GM12878 (cell line): ENCODE measurements around the gene APOA4. TPM values are rescaled to one million over a fixed set of nuclear protein-coding genes. Genes with fewer than 3 reads are reported as not detected.

Experiments
- ATAC-seq: fragments of 200-7000 bp; cut with Tn5 transposase; 3 replicates; pipeline ENCODE4 v1.9.1; 2020; ENCODE audit warnings: mild to moderate bottlenecking, moderate library complexity
- BruUV-seq: library from RNA; stranded (reverse); fragments of 400-500 nt; replicated peaks from 2 replicates; lab custom pipeline; 2021; lab: Mats Ljungman, UMichigan
- CTCF ChIA-PET: fragments of 300-600 bp; sonication (Branson Sonifier 250); formaldehyde crosslinking; extraction: SDS; loops from one replicate; lab custom pipeline; 2021; ENCODE audit warnings: inconsistent platforms; lab: Yijun Ruan, JAX
- POLR2A ChIA-PET: fragments of 350-600 bp; formaldehyde crosslinking; extraction: SDS; loops from one replicate; lab custom pipeline; 2021; ENCODE audit warnings: inconsistent platforms; lab: Charles Lee
- RAD21 ChIA-PET: fragments of 300-600 bp; sonication (Branson Sonifier 250); formaldehyde crosslinking; loops from one replicate; lab custom pipeline; 2023; ENCODE audit warnings: antibody characterized with exemption; ENCODE audit not compliant: unreplicated experiment; lab: Charles Lee
- SMC1A ChIA-PET: fragments of 300-600 bp; sonication (Branson Sonifier 250); formaldehyde crosslinking; loops from one replicate; lab custom pipeline; 2023; ENCODE audit not compliant: unreplicated experiment, uncharacterized antibody; lab: Charles Lee
- DNase-seq: peaks from one replicate; pipeline ENCODE4 v3.0.0-alpha.2; 2011; ENCODE audit warnings: low read depth, low spot score
- FAIRE-seq: peaks from 3 replicates; lab custom pipeline; 2011; peaks lifted over from hg19 to GRCh38; lab: Jason Lieb, UNC
- H2AFZ ChIP-seq: 2 replicates; pipeline ENCODE4 v1.6.0; 2011; ENCODE audit warnings: low read depth, low read length, control low read depth; ENCODE audit not compliant: control insufficient read depth
- H3K27ac ChIP-seq: 2 replicates; pipeline ENCODE4 v1.5.1; 2011; ENCODE audit warnings: control low read depth; ENCODE audit not compliant: control insufficient read depth, insufficient read depth
- H3K27me3 ChIP-seq, 2 experiments: replicated peaks in 1 of 2; 2 replicates each; pipeline versions ENCODE4 v1.6.0 to v1.6.1; 2011; ENCODE audit warnings: low read length in 1 of 2; ENCODE audit not compliant: control insufficient read depth in 2 of 2, insufficient read depth in 2 of 2
- H3K36me3 ChIP-seq, 2 experiments: 2 replicates each; pipeline ENCODE4 v1.5.1; 2011; ENCODE audit warnings: low read length in 1 of 2; ENCODE audit not compliant: control insufficient read depth in 2 of 2, insufficient read depth in 2 of 2
- H3K4me1 ChIP-seq: 2 replicates; pipeline ENCODE4 v1.6.1; 2011; ENCODE audit warnings: mild to moderate bottlenecking, low read length, moderate library complexity, mixed read lengths; ENCODE audit not compliant: control insufficient read depth, insufficient read depth
- H3K4me2 ChIP-seq: 2 replicates; pipeline ENCODE4 v1.6.0; 2011; ENCODE audit warnings: control low read depth; ENCODE audit not compliant: control insufficient read depth, insufficient read depth
- H3K4me3 ChIP-seq: fragments of 200-600 bp; sonication (generic); 2 replicates; pipeline ENCODE4 v1.5.1; 2016
- H3K79me2 ChIP-seq: 2 replicates; pipeline ENCODE4 v1.6.0; 2011; ENCODE audit warnings: low read length; ENCODE audit not compliant: control insufficient read depth, insufficient read depth
- H3K9ac ChIP-seq: 2 replicates; pipeline ENCODE4 v1.8.0; 2011; ENCODE audit warnings: low read length, control low read depth, mixed read lengths; ENCODE audit not compliant: control insufficient read depth, insufficient read depth
- H3K9me3 ChIP-seq: replicated peaks from 3 replicates; pipeline ENCODE4 v1.5.1; 2011; ENCODE audit warnings: mild to moderate bottlenecking, low read length; ENCODE audit not compliant: control insufficient read depth, insufficient read depth
- H4K20me1 ChIP-seq: 2 replicates; pipeline ENCODE4 v1.6.0; 2011; ENCODE audit not compliant: control insufficient read depth, insufficient read depth
- HCFC1 ChIP-seq: fragments of 150-350 bp; IDR thresholded peaks from 2 replicates; pipeline ENCODE4 v1.6.1; 2014; ENCODE audit warnings: low read length
- HDAC2 ChIP-seq: fragments of 200-600 bp; sonication (generic); IDR thresholded peaks from 2 replicates; pipeline ENCODE4 v1.6.1; 2017
- JUND ChIP-seq: IDR thresholded peaks from 2 replicates; pipeline ENCODE4 v1.6.1; 2012; ENCODE audit warnings: low read depth, mild to moderate bottlenecking, low read length, improper control_type of control experiment, moderate library complexity
- MEF2B ChIP-seq: fragments of 450-650 bp; IDR thresholded peaks from 2 replicates; pipeline ENCODE4 v1.6.1; 2018; ENCODE audit warnings: mild to moderate bottlenecking, moderate library complexity; ENCODE audit not compliant: partially characterized antibody, poor library complexity, severe bottlenecking
- NR2C2 ChIP-seq: IDR thresholded peaks from 2 replicates; pipeline ENCODE4 v1.6.1; 2011; ENCODE audit warnings: borderline replicate concordance, low read depth; ENCODE audit not compliant: control insufficient read depth, insufficient read length
- RB1 ChIP-seq: fragments of 450-650 bp; formaldehyde crosslinking; IDR thresholded peaks from 2 replicates; pipeline ENCODE4 v1.6.1; 2017; ENCODE audit warnings: mild to moderate bottlenecking, borderline replicate concordance
- RBBP5 ChIP-seq: fragments of 200-600 bp; sonication (generic); conservative IDR thresholded peaks from 2 replicates; pipeline ENCODE4 v1.6.1; 2016
- RCOR1 ChIP-seq: conservative IDR thresholded peaks from 2 replicates; pipeline ENCODE4 v1.6.1; 2012; ENCODE audit warnings: low read depth, low read length, improper control_type of control experiment
- WGBS: methylation state at CpG from one replicate; pipeline ENCODE4 v1.1.6; 2016; ENCODE audit warnings: low lambda C conversion rate; ENCODE audit not compliant: insufficient replicate concordance, insufficient coverage; ENCODE audit errors: missing lambda C conversion rate; 5-methylcytosine and 5-hydroxymethylcytosine counted together
- in situ Hi-C: fragments of 300-500 bp; cut with MboI; formaldehyde crosslinking; loops from 9 replicates; pipeline ENCODE4 v1.14.3; 2018; ENCODE audit warnings: mixed read lengths
- intact Hi-C: fragments of 100-400 bp; cut with micrococcal nuclease; formaldehyde crosslinking; loops from one replicate; pipeline ENCODE4 v1.14.2; 2022; ENCODE audit not compliant: unreplicated experiment
- polyA plus RNA-seq, 11 experiments: library from polyadenylated mRNA; depleted of rRNA in 4 of 11; unstranded in 6 of 11; stranded (reverse) in 5 of 11; fragments of >200 nt; fragmentation: Nextera tagmentation in 4 of 11; fragmentation: Illumina TruSeq in 1 of 11; extraction: Ambion mirVana in 4 of 11; extraction: Trizol in 1 of 11; gene quantifications; 1 replicate in 1 of 11; 2 replicates in 10 of 11; pipeline versions ENCODE4 v1.2.1 to v1.2.3, GENCODE V29; 2011 to 2016; ENCODE audit warnings: inconsistent platforms in 2 of 11, missing spikeins in 2 of 11, low read depth in 1 of 11
- total RNA-seq, 4 experiments: library from RNA; depleted of rRNA in 3 of 4; stranded (reverse); fragments of >200 nt in 3 of 4; fragmentation: Illumina TruSeq in 1 of 4; extraction: Trizol in 1 of 4; gene quantifications; 2 replicates each; pipeline versions ENCODE4 v1.2.1 to v1.2.3, GENCODE V29; 2013 to 2021
- TF ChIP-seq, protein P1 (sequence below): IDR thresholded peaks from 2 replicates; pipeline ENCODE4 v1.6.1; 2011; ENCODE audit warnings: low read depth, low read length, improper control_type of control experiment, borderline replicate concordance
- TF ChIP-seq, protein P2 (sequence below), 3 experiments: IDR thresholded peaks in 2 of 3; conservative IDR thresholded peaks in 1 of 3; 2 replicates each; pipeline ENCODE4 v1.5.1; 2011; ENCODE audit warnings: low read depth in 3 of 3, low read length in 3 of 3, mild to moderate bottlenecking in 3 of 3, control low read depth in 2 of 3, moderate library complexity in 2 of 3, inconsistent platforms in 1 of 3, mixed read lengths in 1 of 3; ENCODE audit not compliant: control insufficient read depth in 2 of 3, insufficient read depth in 1 of 3; ENCODE audit errors: extremely low read depth in 1 of 3
- TF ChIP-seq, protein P3 (sequence below): fragments of 450-650 bp; conservative IDR thresholded peaks from 2 replicates; pipeline ENCODE4 v1.6.1; 2017; ENCODE audit warnings: mild to moderate bottlenecking, moderate library complexity

APOA4 gene
- total and polyA plus RNA-seq, 10 of the 15 experiments (the other 5 are each of a cell fraction or from before 2014, with no cell fraction given) = not detected

DNA sequence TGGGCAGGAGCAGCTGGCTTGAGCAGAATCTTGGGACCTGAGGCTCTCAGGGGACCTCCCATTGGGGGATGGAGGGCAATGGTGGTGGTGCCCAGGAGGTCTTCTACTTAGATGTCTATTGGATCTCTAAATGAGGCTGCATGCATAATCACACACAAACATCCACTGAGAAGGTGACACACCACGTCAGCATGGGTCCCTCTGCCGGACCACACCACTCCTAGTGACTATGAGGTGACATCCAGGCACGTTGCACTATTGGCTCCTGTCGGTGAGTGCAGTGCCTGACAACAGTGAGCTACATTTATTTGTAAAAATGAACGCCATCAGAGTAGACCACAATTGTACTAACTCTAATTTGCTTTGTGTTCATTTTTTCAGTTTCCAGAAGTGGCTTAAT lies 2.3 kb upstream of the APOA4 start (continued):
- TF ChIP-seq, protein P1, sequence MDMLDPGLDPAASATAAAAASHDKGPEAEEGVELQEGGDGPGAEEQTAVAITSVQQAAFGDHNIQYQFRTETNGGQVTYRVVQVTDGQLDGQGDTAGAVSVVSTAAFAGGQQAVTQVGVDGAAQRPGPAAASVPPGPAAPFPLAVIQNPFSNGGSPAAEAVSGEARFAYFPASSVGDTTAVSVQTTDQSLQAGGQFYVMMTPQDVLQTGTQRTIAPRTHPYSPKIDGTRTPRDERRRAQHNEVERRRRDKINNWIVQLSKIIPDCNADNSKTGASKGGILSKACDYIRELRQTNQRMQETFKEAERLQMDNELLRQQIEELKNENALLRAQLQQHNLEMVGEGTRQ = no peak
- TF ChIP-seq, protein P2, sequence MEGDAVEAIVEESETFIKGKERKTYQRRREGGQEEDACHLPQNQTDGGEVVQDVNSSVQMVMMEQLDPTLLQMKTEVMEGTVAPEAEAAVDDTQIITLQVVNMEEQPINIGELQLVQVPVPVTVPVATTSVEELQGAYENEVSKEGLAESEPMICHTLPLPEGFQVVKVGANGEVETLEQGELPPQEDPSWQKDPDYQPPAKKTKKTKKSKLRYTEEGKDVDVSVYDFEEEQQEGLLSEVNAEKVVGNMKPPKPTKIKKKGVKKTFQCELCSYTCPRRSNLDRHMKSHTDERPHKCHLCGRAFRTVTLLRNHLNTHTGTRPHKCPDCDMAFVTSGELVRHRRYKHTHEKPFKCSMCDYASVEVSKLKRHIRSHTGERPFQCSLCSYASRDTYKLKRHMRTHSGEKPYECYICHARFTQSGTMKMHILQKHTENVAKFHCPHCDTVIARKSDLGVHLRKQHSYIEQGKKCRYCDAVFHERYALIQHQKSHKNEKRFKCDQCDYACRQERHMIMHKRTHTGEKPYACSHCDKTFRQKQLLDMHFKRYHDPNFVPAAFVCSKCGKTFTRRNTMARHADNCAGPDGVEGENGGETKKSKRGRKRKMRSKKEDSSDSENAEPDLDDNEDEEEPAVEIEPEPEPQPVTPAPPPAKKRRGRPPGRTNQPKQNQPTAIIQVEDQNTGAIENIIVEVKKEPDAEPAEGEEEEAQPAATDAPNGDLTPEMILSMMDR (IDR thresholded peaks at IDR 0.05 in 2 of 3, conservative IDR thresholded peaks at IDR 0.05 in 1 of 3; ENCODE audit: control insufficient read depth in 2 of 3, extremely low read depth in 1 of 3, insufficient read depth in 1 of 3, low read depth in 3 of 3, low read length in 3 of 3) = no peak

DNA sequence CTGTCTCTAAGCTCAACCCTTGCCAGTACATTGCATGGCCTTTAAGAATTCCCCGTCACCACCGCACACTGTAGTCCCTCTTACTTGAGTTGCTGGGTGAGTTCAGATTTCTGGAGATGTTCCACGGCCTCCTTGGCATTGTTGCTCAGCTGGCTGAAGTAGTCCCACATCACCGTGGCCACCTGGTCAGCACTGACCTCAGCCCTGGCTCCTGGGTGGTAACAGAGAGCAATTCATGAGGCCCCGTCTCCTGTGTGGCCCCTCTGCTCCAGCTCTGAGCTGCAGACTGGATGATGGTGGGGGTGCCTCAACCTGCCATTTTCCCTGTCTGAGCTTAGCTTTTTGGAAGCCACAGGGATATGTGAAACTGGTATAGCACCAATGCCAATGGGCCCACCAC lies 529 bp downstream of the APOA4 start:
- no peaks in the 10 kb centered on the region for H3K79me2 ChIP-seq
- TF ChIP-seq MEF2B (no peak), RB1 (no peak), HDAC2 (no peak), RBBP5 (no peak), HCFC1 (no peak), RCOR1 (no peak), NR2C2 (no peak), JUND (no peak)
- TF ChIP-seq, protein P3, sequence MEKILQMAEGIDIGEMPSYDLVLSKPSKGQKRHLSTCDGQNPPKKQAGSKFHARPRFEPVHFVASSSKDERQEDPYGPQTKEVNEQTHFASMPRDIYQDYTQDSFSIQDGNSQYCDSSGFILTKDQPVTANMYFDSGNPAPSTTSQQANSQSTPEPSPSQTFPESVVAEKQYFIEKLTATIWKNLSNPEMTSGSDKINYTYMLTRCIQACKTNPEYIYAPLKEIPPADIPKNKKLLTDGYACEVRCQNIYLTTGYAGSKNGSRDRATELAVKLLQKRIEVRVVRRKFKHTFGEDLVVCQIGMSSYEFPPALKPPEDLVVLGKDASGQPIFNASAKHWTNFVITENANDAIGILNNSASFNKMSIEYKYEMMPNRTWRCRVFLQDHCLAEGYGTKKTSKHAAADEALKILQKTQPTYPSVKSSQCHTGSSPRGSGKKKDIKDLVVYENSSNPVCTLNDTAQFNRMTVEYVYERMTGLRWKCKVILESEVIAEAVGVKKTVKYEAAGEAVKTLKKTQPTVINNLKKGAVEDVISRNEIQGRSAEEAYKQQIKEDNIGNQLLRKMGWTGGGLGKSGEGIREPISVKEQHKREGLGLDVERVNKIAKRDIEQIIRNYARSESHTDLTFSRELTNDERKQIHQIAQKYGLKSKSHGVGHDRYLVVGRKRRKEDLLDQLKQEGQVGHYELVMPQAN = no peak
- TF ChIP-seq, all 136 proteins: peak for 0
- FAIRE-seq (no peak), DNase-seq (no peak), ATAC-seq (no peak)
- intact Hi-C loops (no loop called here), in situ Hi-C loops (no loop called here)
- Histone ChIP-seq H3K4me2 (no peak overlapping the region), H3K4me1 (no peaks in the 10 kb centered on the region), H4K20me1 (no peaks in the 10 kb centered on the region), H3K27ac (no peak overlapping the region), H2AFZ (no peak overlapping the region), H3K9ac (no peak overlapping the region), H3K36me3 (no peaks in the 10 kb centered on the region), H3K27me3 (no peaks in the 10 kb centered on the region), H3K9me3 (no peaks in the 10 kb centered on the region), H3K4me3 (no peak overlapping the region)
- ChIA-PET POLR2A (interaction anchor here (0.6 kb wide), 1 partner anchor 34 kb away, joined by 3 read pairs; no protein-coding TSS in a partner anchor), RAD21 (no interaction called here), SMC1A (interaction anchor here (1.1 to 1.4 kb wide), 2 partner anchors 31 to 150 kb away, joined by 3 read pairs; no protein-coding TSS in a partner anchor), CTCF (interaction anchor here (2.9 to 3.2 kb wide), 2 partner anchors 13 to 32 kb away, joined by 10 to 17 read pairs; partner anchors contain the start of gene APOA5)
- 28% methylated on average over 5 of the region's 5 CpGs for WGBS
- no TSS peak for BruUV-seq
